H1 (cell line): ENCODE measurements around the gene GNAI1. TPM values are rescaled to one million over a fixed set of nuclear protein-coding genes. Genes with fewer than 3 reads are reported as not detected.

Source experiments
- CHD1 ChIP-seq: IDR thresholded peaks from 2 replicates; pipeline ENCODE4 v1.6.1; 2012; ENCODE audit warnings: low read depth, low read length, improper control_type of control experiment
- EP300 ChIP-seq, 2 experiments: IDR thresholded peaks; 1 replicate in 1 of 2; 2 replicates in 1 of 2; pipeline ENCODE4 v1.6.1; 2011 to 2012; ENCODE audit warnings: low read depth in 2 of 2, low read length in 2 of 2, mild to moderate bottlenecking in 2 of 2, borderline replicate concordance in 1 of 2, inconsistent platforms in 1 of 2, moderate library complexity in 1 of 2
- KDM1A ChIP-seq: fragments of 200-600, 300-600 bp; sonication (generic); IDR thresholded peaks from 2 replicates; pipeline ENCODE4 v1.7.1; 2016; ENCODE audit warnings: mild to moderate bottlenecking, low read length, borderline replicate concordance
- SP2 ChIP-seq: IDR thresholded peaks from 2 replicates; pipeline ENCODE4 v1.6.1; 2012; ENCODE audit warnings: mild to moderate bottlenecking, low read length, inconsistent platforms
- polyA plus RNA-seq, 7 experiments: library from polyadenylated mRNA; depleted of rRNA in 3 of 7; stranded (reverse) in 5 of 7; unstranded in 2 of 7; fragments of >200 nt in 5 of 7; fragments of 200-250 nt in 2 of 7; gene quantifications; 1 replicate in 5 of 7; 2 replicates in 1 of 7; 4 replicates in 1 of 7; pipeline versions ENCODE4 v1.2.1 to v1.2.3, GENCODE V29; 2011 to 2013; ENCODE audit warnings: missing spikeins in 2 of 7, mixed read lengths in 2 of 7
- total RNA-seq: library from RNA; stranded (reverse); fragmentation: NEBNext Ultra II Directional; extraction: Animal tissue kit (Norgen Biotek cat#: 25700); gene quantifications from 2 replicates; pipeline ENCODE4 v1.2.1, GENCODE V29; 2021

The GNAI1 gene
- total and polyA plus RNA-seq, 2 of the 8 experiments (the other 6 are each of a cell fraction or from before 2014, with no cell fraction given), result 8.0 to 29.5 TPM

DNA sequence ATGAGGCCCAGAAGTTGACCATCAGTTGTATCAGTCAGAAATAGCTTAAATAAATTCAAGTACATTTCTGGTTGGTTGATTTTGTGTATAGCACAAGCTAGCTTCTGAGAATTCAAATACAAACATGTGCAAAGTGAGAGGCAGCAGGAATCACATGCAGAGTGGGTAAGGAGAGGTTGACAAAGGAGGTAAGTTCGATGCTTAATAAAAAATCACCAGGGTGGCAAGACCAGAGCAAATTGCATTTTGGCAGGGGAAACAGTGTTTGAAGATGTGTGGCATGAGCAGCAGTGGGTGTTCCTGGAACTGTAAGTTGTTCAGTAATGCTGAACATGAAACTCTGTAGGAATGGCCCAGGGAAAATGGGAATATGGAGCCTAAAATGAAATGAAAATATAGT is 52.6 kb downstream of the GNAI1 start (continued):
- no peak for TF ChIP-seq KDM1A
- TF ChIP-seq EP300 (IDR thresholded peaks at IDR 0.05; ENCODE audit: borderline replicate concordance in 1 of 2, low read depth in 2 of 2, low read length in 2 of 2), result no peak
- no peak for TF ChIP-seq CHD1
- TF ChIP-seq SP2, result no peak
- TF ChIP-seq, all 59 proteins: peak for 0
